HUES48 (cell line): Measurements from ENCODE around the gene ACTR2.
"Not testable (repeated sequence)": the region's sequence is repeated elsewhere in the genome, so short reads cannot be mapped to it uniquely, and the experiment has no call there.

Experiments used
- H3K27ac ChIP-seq: one replicate; pipeline ENCODE4 v1.7.0; 2013; ENCODE audit warnings: low read depth, low read length, inconsistent platforms
- H3K27me3 ChIP-seq: 2 replicates; pipeline ENCODE4 v1.6.1; 2013; ENCODE audit warnings: mild to moderate bottlenecking, low read length; ENCODE audit not compliant: control insufficient read depth, insufficient read depth
- H3K36me3 ChIP-seq: 2 replicates; pipeline ENCODE4 v1.6.1; 2013; ENCODE audit warnings: low read length; ENCODE audit not compliant: control insufficient read depth, insufficient read depth
- H3K4me1 ChIP-seq: 2 replicates; pipeline ENCODE4 v1.6.1; 2013; ENCODE audit warnings: mild to moderate bottlenecking, low read length; ENCODE audit not compliant: control insufficient read depth, insufficient read depth
- H3K4me3 ChIP-seq: 2 replicates; pipeline ENCODE4 v1.5.1; 2013; ENCODE audit warnings: mild to moderate bottlenecking, low read depth, low read length
- H3K9ac ChIP-seq: 2 replicates; pipeline ENCODE4 v1.6.1; 2013; ENCODE audit warnings: mild to moderate bottlenecking, low read depth, low read length, moderate library complexity
- H3K9me3 ChIP-seq: 2 replicates; pipeline ENCODE4 v1.6.1; 2013; ENCODE audit warnings: low read length; ENCODE audit not compliant: control insufficient read depth, insufficient read depth

Gene ACTR2

GRCh38 chr2:65204461-65205210, 23.0 kb upstream of the ACTR2 start:
- Histone ChIP-seq H3K27me3 (no peaks in the 10 kb centered on the region), H3K9me3 (no peaks in the 10 kb centered on the region), H3K36me3 (no peaks in the 10 kb centered on the region), H3K27ac (no peak overlapping the region), H3K4me1 (no peaks in the 10 kb centered on the region), H3K4me3 (no peak overlapping the region), H3K9ac (no peak overlapping the region)

- H3K27me3 ChIP-seq: no peaks in the 10 kb centered on the region
- H3K4me1 ChIP-seq: peaks cover 3% of the 10 kb centered on the region; the same call in 1 of the 2 replicates
- H3K4me3 ChIP-seq: no peak overlapping the region
- no peak overlapping the region for H3K27ac ChIP-seq
- no peaks in the 10 kb centered on the region for H3K36me3 ChIP-seq
- no peak overlapping the region for H3K9ac ChIP-seq
- no peaks in the 10 kb centered on the region for H3K9me3 ChIP-seq
Measured at GRCh38 chr2:65212115-65212514, 15.5 kb upstream of the ACTR2 start.

- Histone ChIP-seq H3K4me3 (no peak overlapping the region), H3K9ac (no peak overlapping the region), H3K27ac (no peak overlapping the region), H3K9me3 (no peaks in the 10 kb centered on the region), H3K27me3 (no peaks in the 10 kb centered on the region), H3K4me1 (peaks cover 3% of the 10 kb centered on the region; the same call in 1 of the 2 replicates), H3K36me3 (no peaks in the 10 kb centered on the region)
Measured at GRCh38 chr2:65212619-65213018, 15.0 kb upstream of the ACTR2 start.

- Histone ChIP-seq H3K27ac (no peak overlapping the region), H3K27me3 (no peaks in the 10 kb centered on the region), H3K4me1 (peaks cover 3% of the 10 kb centered on the region; the same call in 1 of the 2 replicates), H3K4me3 (no peak overlapping the region), H3K9ac (no peak overlapping the region), H3K36me3 (no peaks in the 10 kb centered on the region), H3K9me3 (no peaks in the 10 kb centered on the region)
Measured at GRCh38 chr2:65213035-65213434, 14.6 kb upstream of the ACTR2 start.

GRCh38 chr2:65214361-65214760, 13.3 kb upstream of the ACTR2 start:
- no peaks in the 10 kb centered on the region for H3K36me3 ChIP-seq
- no peak overlapping the region for H3K9ac ChIP-seq
- H3K27ac ChIP-seq: no peak overlapping the region

GRCh38 chr2:65214843-65215242, 12.8 kb upstream of the ACTR2 start:
- Histone ChIP-seq H3K36me3 (no peaks in the 10 kb centered on the region), H3K4me3 (no peak overlapping the region), H3K27ac (no peak overlapping the region), H3K9me3 (no peaks in the 10 kb centered on the region), H3K9ac (no peak overlapping the region), H3K4me1 (peaks cover 3% of the 10 kb centered on the region; the same call in 1 of the 2 replicates), H3K27me3 (no peaks in the 10 kb centered on the region)

More at GRCh38 chr2:65214361-65214760, 13.3 kb upstream of the ACTR2 start:
- H3K4me1 ChIP-seq: peaks cover 3% of the 10 kb centered on the region; the same call in 1 of the 2 replicates
- no peaks in the 10 kb centered on the region for H3K27me3 ChIP-seq
- H3K4me3 ChIP-seq: no peak overlapping the region
- no peaks in the 10 kb centered on the region for H3K9me3 ChIP-seq

- H3K4me1 ChIP-seq: peaks cover 3% of the 10 kb centered on the region; the same call in 1 of the 2 replicates
- H3K27me3 ChIP-seq: no peaks in the 10 kb centered on the region
- no peaks in the 10 kb centered on the region for H3K36me3 ChIP-seq
- no peak overlapping the region for H3K9ac ChIP-seq
- H3K27ac ChIP-seq: no peak overlapping the region
- H3K4me3 ChIP-seq: no peak overlapping the region
- no peaks in the 10 kb centered on the region for H3K9me3 ChIP-seq
Measured at GRCh38 chr2:65215946-65216345, 11.7 kb upstream of the ACTR2 start.

- Histone ChIP-seq H3K9me3 (no peaks in the 10 kb centered on the region), H3K27ac (no peak overlapping the region), H3K9ac (no peak overlapping the region), H3K4me1 (no peaks in the 10 kb centered on the region), H3K27me3 (no peaks in the 10 kb centered on the region), H3K36me3 (no peaks in the 10 kb centered on the region), H3K4me3 (no peak overlapping the region)
Measured at GRCh38 chr2:65220432-65221131, 7.0 kb upstream of the ACTR2 start.

- not testable (repeated sequence) for H3K27ac ChIP-seq, H3K27me3 ChIP-seq, H3K9ac ChIP-seq, H3K4me1 ChIP-seq, H3K36me3 ChIP-seq, H3K9me3 ChIP-seq, H3K4me3 ChIP-seq
Measured at GRCh38 chr2:65221275-65221674, 6.4 kb upstream of the ACTR2 start.

GRCh38 chr2:65227020-65227455, 593 bp upstream of the ACTR2 start:
- Histone ChIP-seq H3K9ac (peak overlapping the region; percentile 79), H3K4me3 (peak overlapping the region; percentile 98), H3K27ac (peak overlapping the region; percentile 70), H3K36me3 (no peaks in the 10 kb centered on the region), H3K4me1 (peaks cover 7% of the 10 kb centered on the region; the same call in 1 of the 2 replicates), H3K27me3 (no peaks in the 10 kb centered on the region), H3K9me3 (no peaks in the 10 kb centered on the region)

- peak overlapping the region; percentile 98 for H3K4me3 ChIP-seq
- H3K36me3 ChIP-seq: no peaks in the 10 kb centered on the region
- no peaks in the 10 kb centered on the region for H3K27me3 ChIP-seq
- H3K27ac ChIP-seq: peak overlapping the region; percentile 93
- H3K4me1 ChIP-seq: peaks cover 7% of the 10 kb centered on the region; the same call in 1 of the 2 replicates
- peak overlapping the region; percentile 71 for H3K9ac ChIP-seq
- H3K9me3 ChIP-seq: no peaks in the 10 kb centered on the region
Measured at GRCh38 chr2:65228263-65228750, 676 bp downstream of the ACTR2 start.
